WERI-Rb-1 (cell line): ENCODE data around the gene CDC42BPG.

Experiments used
- DNase-seq: peaks from one replicate; pipeline ENCODE4 v3.0.0-alpha.2; 2020
- H3K27ac ChIP-seq: fragments of 250-450 bp; sonication (Bioruptor Pico); 2 replicates; pipeline ENCODE4 v1.5.1; 2020; ENCODE audit warnings: mild to moderate bottlenecking, moderate library complexity
- H3K27me3 ChIP-seq: fragments of 250-450 bp; sonication (Bioruptor Pico); 2 replicates; pipeline ENCODE4 v1.5.1; 2021; ENCODE audit warnings: mild to moderate bottlenecking, low read depth, moderate library complexity; ENCODE audit not compliant: insufficient read depth, severe bottlenecking
- H3K36me3 ChIP-seq: fragments of 250-450 bp; sonication (Bioruptor Pico); 2 replicates; pipeline ENCODE4 v1.5.1; 2020; ENCODE audit warnings: mild to moderate bottlenecking, moderate library complexity
- H3K4me3 ChIP-seq: 2 replicates; pipeline ENCODE4 v1.5.1; 2011; ENCODE audit warnings: low read depth, mild to moderate bottlenecking, control low read depth, low read length
- H3K9me3 ChIP-seq: fragments of 250-450 bp; sonication (Bioruptor Pico); 2 replicates; pipeline ENCODE4 v1.5.1; 2021; ENCODE audit warnings: mild to moderate bottlenecking, moderate library complexity; ENCODE audit not compliant: severe bottlenecking
- TF ChIP-seq, protein P1 (sequence below): IDR thresholded peaks from 2 replicates; pipeline ENCODE4 v1.5.1; 2011; ENCODE audit warnings: low read depth, mild to moderate bottlenecking, control low read depth, inconsistent platforms, low read length

Gene CDC42BPG

DNA sequence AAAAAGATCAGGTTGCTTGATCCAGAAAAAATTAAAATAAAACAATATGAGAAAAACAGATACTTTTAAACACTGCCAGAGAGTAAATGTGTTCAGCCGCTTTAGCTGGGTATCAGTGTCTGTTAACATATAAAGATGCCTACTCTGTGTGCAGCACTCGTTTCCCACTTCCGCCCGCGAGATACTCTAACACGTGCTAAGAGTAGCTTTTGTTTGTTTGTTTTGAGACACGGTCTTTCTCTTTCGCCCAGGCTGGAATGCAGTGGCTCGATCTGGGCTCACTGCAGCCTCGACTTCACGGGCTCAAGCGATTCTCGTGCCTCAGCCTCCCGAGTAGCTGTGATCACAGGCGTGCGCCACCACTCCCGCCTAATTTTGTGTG lies 33.6 kb downstream of the CDC42BPG start:
- no peak for DNase-seq
- TF ChIP-seq, protein P1, sequence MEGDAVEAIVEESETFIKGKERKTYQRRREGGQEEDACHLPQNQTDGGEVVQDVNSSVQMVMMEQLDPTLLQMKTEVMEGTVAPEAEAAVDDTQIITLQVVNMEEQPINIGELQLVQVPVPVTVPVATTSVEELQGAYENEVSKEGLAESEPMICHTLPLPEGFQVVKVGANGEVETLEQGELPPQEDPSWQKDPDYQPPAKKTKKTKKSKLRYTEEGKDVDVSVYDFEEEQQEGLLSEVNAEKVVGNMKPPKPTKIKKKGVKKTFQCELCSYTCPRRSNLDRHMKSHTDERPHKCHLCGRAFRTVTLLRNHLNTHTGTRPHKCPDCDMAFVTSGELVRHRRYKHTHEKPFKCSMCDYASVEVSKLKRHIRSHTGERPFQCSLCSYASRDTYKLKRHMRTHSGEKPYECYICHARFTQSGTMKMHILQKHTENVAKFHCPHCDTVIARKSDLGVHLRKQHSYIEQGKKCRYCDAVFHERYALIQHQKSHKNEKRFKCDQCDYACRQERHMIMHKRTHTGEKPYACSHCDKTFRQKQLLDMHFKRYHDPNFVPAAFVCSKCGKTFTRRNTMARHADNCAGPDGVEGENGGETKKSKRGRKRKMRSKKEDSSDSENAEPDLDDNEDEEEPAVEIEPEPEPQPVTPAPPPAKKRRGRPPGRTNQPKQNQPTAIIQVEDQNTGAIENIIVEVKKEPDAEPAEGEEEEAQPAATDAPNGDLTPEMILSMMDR: no peak
- H3K27me3 ChIP-seq: no peaks in the 10 kb centered on the region
- peaks cover 34% of the 10 kb centered on the region for H3K36me3 ChIP-seq
- peak overlapping the region; percentile 15; the same call in 1 of the 2 replicates for H3K27ac ChIP-seq
- no peaks in the 10 kb centered on the region for H3K9me3 ChIP-seq
- peak overlapping the region; percentile 42 for H3K4me3 ChIP-seq

DNA sequence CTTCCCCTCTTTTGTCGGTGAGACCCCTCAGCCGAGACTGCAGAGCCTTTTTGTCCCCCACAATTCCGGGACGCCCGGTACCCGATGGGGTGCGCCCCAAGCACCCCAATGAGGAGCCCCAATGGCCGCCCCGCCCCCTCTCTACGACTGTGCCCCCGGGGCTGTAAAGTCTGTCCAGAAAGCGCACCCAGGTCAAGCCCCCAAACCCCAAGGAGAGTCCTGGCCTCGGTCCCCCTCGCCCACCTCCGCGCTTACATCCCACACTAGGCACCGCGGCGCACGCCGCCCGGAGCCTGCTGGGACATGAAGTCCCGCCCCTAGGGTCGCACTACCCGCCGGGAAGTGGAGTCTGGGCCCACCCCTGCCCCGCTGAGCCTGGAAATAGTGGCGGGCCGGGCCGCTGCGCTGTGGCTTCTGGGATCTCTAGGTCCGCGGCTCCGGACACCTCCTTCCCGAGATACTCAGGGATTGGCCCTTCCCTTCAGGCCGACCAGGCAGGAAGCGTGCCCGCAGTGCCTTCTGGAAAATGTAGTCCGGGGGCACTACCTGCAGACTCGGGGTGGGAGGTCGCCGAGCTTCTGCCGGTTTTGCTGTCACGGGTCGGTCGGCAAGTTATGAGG lies 34.1 kb downstream of the CDC42BPG start, which contains the start of gene MEN1:
Gene MEN1, minus strand, starts transcription at position 281 of the 620 bp plus-strand sequence. CDS start 442 bp downstream, outside the sequence.
- DNase-seq: peak; percentile 98
- no peaks in the 10 kb centered on the region for H3K9me3 ChIP-seq
- H3K36me3 ChIP-seq: peaks cover 39% of the 10 kb centered on the region
- peak within 1 kb of the TSS; percentile 43 for H3K27ac ChIP-seq
- H3K4me3 ChIP-seq: peak within 1 kb of the TSS; percentile 64
- TF ChIP-seq, protein P1: no peak
- no peaks in the 10 kb centered on the region for H3K27me3 ChIP-seq

DNA sequence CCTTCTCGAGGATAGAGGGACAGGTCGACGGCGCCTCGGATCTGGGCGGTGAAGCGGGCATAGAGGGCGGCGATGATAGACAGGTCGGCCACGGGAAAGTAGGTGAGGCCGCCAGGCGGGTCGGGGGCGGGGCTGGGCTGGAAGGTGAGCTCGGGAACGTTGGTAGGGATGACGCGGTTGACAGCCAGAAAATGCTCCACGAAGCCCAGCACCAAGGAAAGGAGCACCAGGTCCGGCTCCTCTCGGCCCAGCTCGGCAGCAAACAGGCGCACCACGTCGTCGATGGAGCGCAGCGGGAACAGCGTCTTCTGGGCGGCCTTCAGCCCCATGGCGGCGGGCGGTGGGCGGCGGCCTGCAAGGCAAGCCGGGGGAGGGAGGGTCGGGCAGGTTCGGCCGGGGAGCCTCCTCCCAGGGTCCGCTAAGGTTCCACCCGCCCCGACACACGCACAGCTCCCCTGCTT lies 34.6 kb downstream of the CDC42BPG start:
- TF ChIP-seq, protein P1: no peak
- H3K27ac ChIP-seq: peak overlapping the region; percentile 43
- H3K4me3 ChIP-seq: peak overlapping the region; percentile 64
- H3K27me3 ChIP-seq: no peaks in the 10 kb centered on the region
- peak; percentile 51 for DNase-seq
- no peaks in the 10 kb centered on the region for H3K9me3 ChIP-seq
- peaks cover 44% of the 10 kb centered on the region for H3K36me3 ChIP-seq

DNA sequence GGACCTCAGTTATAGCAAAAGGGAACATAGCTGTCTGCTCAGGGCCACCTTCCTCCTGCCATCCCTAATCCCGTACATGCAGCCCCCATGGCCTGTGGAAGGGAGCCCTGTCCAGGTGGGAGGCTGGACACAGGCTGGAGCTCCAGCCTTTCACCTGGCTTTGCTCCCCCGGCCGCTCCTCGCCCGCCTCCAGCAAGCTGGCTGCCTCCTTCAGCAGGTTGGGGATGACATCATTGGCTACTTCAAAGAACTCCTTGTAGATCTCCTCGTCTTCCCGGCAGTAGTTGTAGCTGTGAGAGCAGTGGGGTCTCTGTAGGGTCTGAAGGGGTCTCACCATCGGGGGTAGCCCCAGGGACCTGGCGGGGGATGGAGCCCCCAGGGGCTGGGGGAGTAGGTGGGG lies 39.0 kb downstream of the CDC42BPG start:
- Histone ChIP-seq H3K9me3 (no peaks in the 10 kb centered on the region), H3K27me3 (no peaks in the 10 kb centered on the region), H3K4me3 (no peak overlapping the region), H3K36me3 (peaks cover 56% of the 10 kb centered on the region), H3K27ac (no peak overlapping the region)
- no peak for DNase-seq
- TF ChIP-seq, protein P1: no peak

DNA sequence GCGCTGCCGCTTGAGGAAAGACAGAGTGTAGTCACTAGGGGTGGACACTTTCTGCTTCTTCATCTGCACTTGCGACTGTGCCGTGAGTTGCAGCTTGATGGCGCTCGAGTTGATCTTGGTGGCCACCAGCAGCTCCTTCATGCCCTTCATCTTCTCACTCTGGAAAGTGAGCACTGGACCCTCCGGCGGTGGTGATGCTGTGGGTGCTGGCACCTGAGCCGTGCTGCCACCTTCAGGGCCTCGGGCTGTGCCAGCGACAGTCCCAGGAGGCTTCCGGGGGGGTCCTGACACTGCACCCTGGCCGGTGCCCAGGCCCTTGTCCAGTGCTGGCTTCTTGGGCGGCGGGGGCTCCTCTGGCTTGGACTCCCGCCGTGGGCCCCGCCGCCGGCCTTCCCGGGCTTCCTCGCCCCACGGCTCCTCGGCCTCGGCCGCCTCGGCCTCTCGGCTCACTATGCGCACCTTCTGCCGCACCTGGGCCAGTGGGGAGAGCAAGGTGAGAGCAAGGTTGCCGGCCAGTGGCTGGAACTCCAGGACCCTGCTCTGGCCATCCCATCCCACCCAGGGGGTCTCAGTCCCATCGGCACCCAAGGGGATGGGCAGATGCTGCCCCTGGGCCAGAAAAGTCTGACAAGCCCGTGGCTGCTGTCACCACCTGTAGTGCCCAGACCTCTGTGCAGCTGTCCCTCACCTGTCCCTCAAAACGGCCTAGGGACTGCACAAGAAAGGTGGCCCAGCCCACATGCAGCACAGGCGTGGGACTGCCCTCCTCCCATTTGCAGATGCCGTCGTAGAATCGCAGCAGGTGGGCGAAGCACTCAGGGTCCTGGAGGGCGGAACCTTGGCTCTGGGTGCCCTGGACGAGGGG lies 39.9 kb downstream of the CDC42BPG start:
- no peak for DNase-seq
- H3K4me3 ChIP-seq: no peak overlapping the region
- H3K27me3 ChIP-seq: no peaks in the 10 kb centered on the region
- no peaks in the 10 kb centered on the region for H3K9me3 ChIP-seq
- peak overlapping the region; percentile 82 for H3K27ac ChIP-seq
- TF ChIP-seq, protein P1: peak; percentile 36; the same call in 1 of the 2 replicates
- peaks cover 65% of the 10 kb centered on the region for H3K36me3 ChIP-seq
